CD14-positive monocyte (primary cell): ENCODE results near the gene TPM2. TPM values are rescaled to one million over a fixed set of nuclear protein-coding genes. Genes with fewer than 3 reads are reported as not detected.
A peak's percentile ranks its signal among the peaks of the same experiment; 100 is the strongest.
"Not testable (repeated sequence)": the region's sequence is repeated elsewhere in the genome, so short reads cannot be mapped to it uniquely, and the experiment has no call there.

ENCODE experiments used
- DNase-seq, 3 donors: peaks; one replicate each; pipeline ENCODE4 v3.0.0-alpha.2; 2011 to 2022
- H2AFZ ChIP-seq: 2 replicates; pipeline ENCODE4 v1.6.0; 2012; ENCODE audit warnings: mild to moderate bottlenecking, low read depth, low read length, inconsistent platforms; ENCODE audit not compliant: insufficient read depth, poor library complexity, severe bottlenecking
- H3K27ac ChIP-seq, 2 donors: 1 replicate in 1 of 2; 2 replicates in 1 of 2; pipeline ENCODE4 v1.5.1; 2012 to 2013; ENCODE audit warnings: low read length in 2 of 2, control low read depth in 1 of 2, inconsistent platforms in 1 of 2, low read depth in 1 of 2, mild to moderate bottlenecking in 1 of 2
- H3K27me3 ChIP-seq, 2 donors: one replicate each; pipeline versions ENCODE4 v1.6.0 to v1.6.1; 2011 to 2013; ENCODE audit warnings: low read length in 2 of 2; ENCODE audit not compliant: control insufficient read depth in 2 of 2, insufficient read depth in 2 of 2
- H3K36me3 ChIP-seq, 2 donors: replicated peaks in 1 of 2; 1 replicate in 1 of 2; 2 replicates in 1 of 2; pipeline versions ENCODE4 v1.5.1 to v1.6.1; 2012 to 2013; ENCODE audit warnings: low read length in 2 of 2, control low read depth in 1 of 2, inconsistent platforms in 1 of 2, mild to moderate bottlenecking in 1 of 2; ENCODE audit not compliant: insufficient read depth in 2 of 2, control insufficient read depth in 1 of 2
- H3K4me1 ChIP-seq, 2 donors: 1 replicate in 1 of 2; 2 replicates in 1 of 2; pipeline versions ENCODE4 v1.5.1 to v1.6.1; 2012 to 2013; ENCODE audit warnings: low read length in 2 of 2, control low read depth in 1 of 2, inconsistent platforms in 1 of 2, mild to moderate bottlenecking in 1 of 2, moderate library complexity in 1 of 2; ENCODE audit not compliant: insufficient read depth in 2 of 2, control insufficient read depth in 1 of 2
- H3K4me2 ChIP-seq: replicated peaks from 2 replicates; pipeline ENCODE3; 2012; ENCODE audit warnings: low read length, moderate library complexity, mild to moderate bottlenecking; ENCODE audit not compliant: poor library complexity, severe bottlenecking; ENCODE audit errors: extremely low read depth
- H3K4me3 ChIP-seq, 3 experiments: fragments of 200-600 bp in 1 of 3; sonication (generic) in 1 of 3; replicated peaks in 1 of 3; 1 replicate in 2 of 3; 2 replicates in 1 of 3; pipeline ENCODE4 v1.5.1; 2011 to 2013; ENCODE audit warnings: low read length in 3 of 3, mild to moderate bottlenecking in 3 of 3, control low read depth in 2 of 3, low read depth in 2 of 3, inconsistent platforms in 1 of 3, moderate library complexity in 1 of 3
- H3K79me2 ChIP-seq: 2 replicates; pipeline ENCODE4 v1.6.0; 2012; ENCODE audit warnings: mild to moderate bottlenecking, control low read depth, inconsistent platforms, low read length, moderate library complexity; ENCODE audit not compliant: insufficient read depth
- H3K9ac ChIP-seq: 2 replicates; pipeline ENCODE4 v1.6.0; 2017; ENCODE audit warnings: low read length, mild to moderate bottlenecking; ENCODE audit not compliant: insufficient read depth, poor library complexity, severe bottlenecking
- H3K9me3 ChIP-seq, 2 donors: replicated peaks in 1 of 2; 1 replicate in 1 of 2; 2 replicates in 1 of 2; pipeline versions ENCODE4 v1.5.1 to v1.6.1; 2012 to 2013; ENCODE audit warnings: low read length in 2 of 2, control low read depth in 1 of 2; ENCODE audit not compliant: control insufficient read depth in 1 of 2, insufficient read depth in 1 of 2
- H4K20me1 ChIP-seq: 2 replicates; pipeline ENCODE4 v1.6.0; 2012; ENCODE audit warnings: mild to moderate bottlenecking, low read length, control low read depth, moderate library complexity; ENCODE audit not compliant: insufficient read depth
- H3K27ac Mint-ChIP-seq, 7 donors: one replicate each; pipeline ENCODE4 v1.8.0; 2020; ENCODE audit warnings: mild to moderate bottlenecking in 7 of 7, mixed read lengths in 7 of 7, moderate library complexity in 6 of 7, inconsistent platforms in 2 of 7
- H3K27me3 Mint-ChIP-seq, 3 donors: one replicate each; pipeline ENCODE4 v1.8.0; 2021 to 2022; ENCODE audit warnings: low read depth in 3 of 3, mild to moderate bottlenecking in 3 of 3, mixed read lengths in 3 of 3, moderate library complexity in 3 of 3, inconsistent platforms in 1 of 3
- H3K36me3 Mint-ChIP-seq, 2 donors: one replicate each; pipeline ENCODE4 v1.8.0; 2020; ENCODE audit warnings: mixed read lengths in 2 of 2, inconsistent platforms in 1 of 2, mild to moderate bottlenecking in 1 of 2
- H3K4me1 Mint-ChIP-seq: one replicate; pipeline ENCODE4 v1.8.0; 2020; ENCODE audit warnings: mild to moderate bottlenecking, mixed read lengths
- H3K4me3 Mint-ChIP-seq, 2 donors: one replicate each; pipeline ENCODE4 v1.8.0; 2020; ENCODE audit warnings: mild to moderate bottlenecking in 2 of 2, mixed read lengths in 2 of 2, moderate library complexity in 1 of 2
- H3K9me3 Mint-ChIP-seq, 7 donors: one replicate each; pipeline ENCODE4 v1.8.0; 2020 to 2022; ENCODE audit warnings: mixed read lengths in 7 of 7, mild to moderate bottlenecking in 6 of 7, moderate library complexity in 6 of 7, inconsistent platforms in 2 of 7
- WGBS: methylation state at CpG from one replicate; pipeline ENCODE4 v1.1.5; 2013; ENCODE audit warnings: missing lambda C conversion rate; ENCODE audit not compliant: insufficient coverage; 5-methylcytosine and 5-hydroxymethylcytosine counted together
- intact Hi-C, 2 donors: fragments of 100-400 bp; cut with micrococcal nuclease; formaldehyde crosslinking; loops; one replicate each; pipeline versions ENCODE4 v1.15.0 to v1.15.1; 2023
- polyA plus RNA-seq, 3 donors: library from polyadenylated mRNA; depleted of rRNA in 1 of 3; unstranded in 2 of 3; stranded (reverse) in 1 of 3; fragments of 300-500 nt in 2 of 3; fragments of >200 nt in 1 of 3; fragmentation: Illumina TruSeq in 2 of 3; gene quantifications; 1 replicate in 2 of 3; 2 replicates in 1 of 3; pipeline ENCODE4 v1.2.3, GENCODE V29; 2012 to 2021
- TF ChIP-seq, protein P1 (sequence below): fragments of 200-600 bp; IDR thresholded peaks from one replicate; pipeline ENCODE4 v1.8.0; 2022; ENCODE audit warnings: antibody characterized with exemption, mild to moderate bottlenecking

Gene TPM2
- polyA plus RNA-seq, 3 donors, result 7.7 TPM; not detected in 2

- H3K4me2 ChIP-seq, result peak overlapping the region; percentile 19
- intact Hi-C loops, result loop anchor here in 1 of 2 donors (10.0 kb wide), 1 partner anchor 55 kb away; no protein-coding TSS in a partner anchor
- peak in 1 of 3 donors; percentile 24 for DNase-seq
- H4K20me1 ChIP-seq, result no peaks in the 10 kb centered on the region
- H3K9me3 ChIP-seq, result no peaks in the 10 kb centered on the region
- no peaks in the 10 kb centered on the region for H3K27me3 ChIP-seq
- no peak overlapping the region for H2AFZ ChIP-seq
- TF ChIP-seq, protein P1, sequence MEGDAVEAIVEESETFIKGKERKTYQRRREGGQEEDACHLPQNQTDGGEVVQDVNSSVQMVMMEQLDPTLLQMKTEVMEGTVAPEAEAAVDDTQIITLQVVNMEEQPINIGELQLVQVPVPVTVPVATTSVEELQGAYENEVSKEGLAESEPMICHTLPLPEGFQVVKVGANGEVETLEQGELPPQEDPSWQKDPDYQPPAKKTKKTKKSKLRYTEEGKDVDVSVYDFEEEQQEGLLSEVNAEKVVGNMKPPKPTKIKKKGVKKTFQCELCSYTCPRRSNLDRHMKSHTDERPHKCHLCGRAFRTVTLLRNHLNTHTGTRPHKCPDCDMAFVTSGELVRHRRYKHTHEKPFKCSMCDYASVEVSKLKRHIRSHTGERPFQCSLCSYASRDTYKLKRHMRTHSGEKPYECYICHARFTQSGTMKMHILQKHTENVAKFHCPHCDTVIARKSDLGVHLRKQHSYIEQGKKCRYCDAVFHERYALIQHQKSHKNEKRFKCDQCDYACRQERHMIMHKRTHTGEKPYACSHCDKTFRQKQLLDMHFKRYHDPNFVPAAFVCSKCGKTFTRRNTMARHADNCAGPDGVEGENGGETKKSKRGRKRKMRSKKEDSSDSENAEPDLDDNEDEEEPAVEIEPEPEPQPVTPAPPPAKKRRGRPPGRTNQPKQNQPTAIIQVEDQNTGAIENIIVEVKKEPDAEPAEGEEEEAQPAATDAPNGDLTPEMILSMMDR, result no peak
- WGBS, result no CpG with 5 or more reads among the region's 1 CpG
- peaks cover 0 to 3% (median 2%) of the 10 kb centered on the region in 3 donors for H3K27me3 Mint-ChIP-seq
- peaks cover 85 to 89% of the 10 kb centered on the region in 2 donors for H3K4me1 ChIP-seq
- no peak overlapping the region for H3K9ac ChIP-seq
- H3K9me3 Mint-ChIP-seq, result peaks cover 0 to 6% (median 3%) of the 10 kb centered on the region in 7 donors
- no peaks in the 10 kb centered on the region for H3K36me3 ChIP-seq
- H3K4me3 ChIP-seq, result peak overlapping the region in 1 of 3 experiments; percentile 42
- H3K27ac Mint-ChIP-seq, result peak overlapping the region; percentile 15 to 82 (median 78)
- H3K79me2 ChIP-seq, result peaks cover 3% of the 10 kb centered on the region
- H3K4me1 Mint-ChIP-seq, result peaks cover 94% of the 10 kb centered on the region
- peaks cover 12% of the 10 kb centered on the region in 2 donors for H3K36me3 Mint-ChIP-seq
- peak overlapping the region in 1 of 2 donors; percentile 64 for H3K4me3 Mint-ChIP-seq
- peak overlapping the region in 1 of 2 donors; percentile 76 for H3K27ac ChIP-seq
Measured at GRCh38 chr9:35639631-35640030, 50.1 kb downstream of the TPM2 start.

- H3K36me3 ChIP-seq, H4K20me1 ChIP-seq, H3K4me3 Mint-ChIP-seq, H3K9me3 ChIP-seq, H3K27me3 Mint-ChIP-seq, H3K27me3 ChIP-seq, DNase-seq, H3K79me2 ChIP-seq, H3K9ac ChIP-seq, intact Hi-C loops, H3K9me3 Mint-ChIP-seq, H2AFZ ChIP-seq: not testable (repeated sequence)
- peak overlapping the region in 1 of 2 donors; percentile 76 for H3K27ac ChIP-seq
- Mint-ChIP-seq H3K36me3 (peaks cover 12% of the 10 kb centered on the region in 2 donors), H3K4me1 (peaks cover 94% of the 10 kb centered on the region), H3K27ac (peak overlapping the region in 6 of 7 donors; percentile 59 to 82 (median 79))
- H3K4me2 ChIP-seq, result peak overlapping the region; percentile 19
- WGBS, result no CpG with 5 or more reads among the region's 1 CpG
- peak overlapping the region in 1 of 3 experiments; percentile 42 for H3K4me3 ChIP-seq
- H3K4me1 ChIP-seq, result peaks cover 85 to 89% of the 10 kb centered on the region in 2 donors
Measured at GRCh38 chr9:35639225-35639624, 50.5 kb downstream of the TPM2 start.

DNA sequence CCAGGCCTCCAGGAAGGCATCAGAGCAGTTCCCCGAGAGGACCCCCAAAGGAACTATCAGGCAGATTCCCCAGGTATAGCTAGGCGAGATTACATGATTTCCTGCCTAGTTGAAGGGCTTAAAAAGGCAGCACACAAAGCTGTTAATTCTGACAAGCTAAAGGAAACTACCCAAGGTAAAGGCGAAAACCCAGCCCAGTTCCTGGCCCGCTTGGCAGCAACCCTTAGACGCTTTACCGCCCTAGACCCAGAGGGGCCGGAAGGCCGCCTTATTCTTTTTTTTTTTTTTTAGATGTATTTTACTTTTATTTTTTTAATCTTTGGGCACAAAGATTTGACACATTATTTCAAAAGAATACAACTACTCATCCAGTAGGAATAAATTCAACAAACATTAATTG lies 51.0 kb downstream of the TPM2 start:
- Mint-ChIP-seq H3K4me1 (peaks cover 96% of the 10 kb centered on the region), H3K36me3 (peaks cover 12% of the 10 kb centered on the region in 2 donors)
- DNase-seq, H3K79me2 ChIP-seq, H3K4me3 ChIP-seq, H3K27ac Mint-ChIP-seq, H3K27me3 ChIP-seq, H3K4me3 Mint-ChIP-seq, H3K4me2 ChIP-seq, H2AFZ ChIP-seq, H3K9ac ChIP-seq, H3K27me3 Mint-ChIP-seq, H3K9me3 ChIP-seq, H3K36me3 ChIP-seq, H3K9me3 Mint-ChIP-seq, intact Hi-C loops, H4K20me1 ChIP-seq: not testable (repeated sequence)
- H3K27ac ChIP-seq, result peak overlapping the region; percentile 32 to 76
- peaks cover 82 to 89% of the 10 kb centered on the region in 2 donors for H3K4me1 ChIP-seq
- WGBS, result 14% methylated on average over 2 of the region's 8 CpGs

DNA sequence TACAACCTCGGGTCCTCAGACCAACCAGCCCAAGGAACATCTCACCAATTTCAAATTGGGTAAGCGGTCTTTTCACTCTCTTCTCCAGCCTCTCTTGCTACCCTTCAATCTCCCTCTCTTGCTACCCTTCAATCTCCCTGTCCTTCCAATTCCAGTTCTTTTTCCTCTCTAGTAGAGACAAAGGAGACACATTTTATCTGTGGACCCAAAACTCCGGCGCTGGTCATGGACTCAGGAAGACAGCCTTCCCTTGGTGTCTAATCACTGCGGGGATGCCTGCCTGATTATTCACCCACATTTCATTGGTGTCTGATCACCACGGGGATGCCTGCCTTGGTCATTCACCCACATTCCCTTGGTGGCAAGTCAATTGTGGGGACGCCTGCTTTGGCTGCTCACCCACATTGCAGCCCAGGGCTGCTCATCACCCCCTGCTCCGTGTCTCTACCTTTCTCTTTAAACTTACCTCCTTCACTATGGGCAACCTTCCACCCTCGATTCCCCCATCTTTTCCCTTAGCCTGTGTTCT lies 52.2 kb downstream of the TPM2 start:
- DNase-seq, H3K4me3 Mint-ChIP-seq, H3K9me3 Mint-ChIP-seq, H3K4me3 ChIP-seq, H3K4me2 ChIP-seq, H3K36me3 ChIP-seq, H3K79me2 ChIP-seq, H3K27me3 Mint-ChIP-seq, H3K9ac ChIP-seq, H2AFZ ChIP-seq, intact Hi-C loops, H4K20me1 ChIP-seq, H3K9me3 ChIP-seq, H3K27me3 ChIP-seq, H3K36me3 Mint-ChIP-seq: not testable (repeated sequence)
- H3K27ac Mint-ChIP-seq, result peak overlapping the region; percentile 35 to 92 (median 81)
- peaks cover 88% of the 10 kb centered on the region for H3K4me1 Mint-ChIP-seq
- Histone ChIP-seq H3K4me1 (peaks cover 85 to 89% of the 10 kb centered on the region in 2 donors), H3K27ac (peak overlapping the region in 1 of 2 donors; percentile 25)
- WGBS, result 95% methylated on average over 8 of the region's 9 CpGs
